DOHH2 (cell line): ENCODE results near the gene BABAM2.

Experiments
- H3F3A ChIP-seq: fragments of 200-600 bp; sonication (generic), shearing (Covaris generic); 2 replicates; pipeline ENCODE4 v1.6.0; 2016; ENCODE audit warnings: antibody characterized with exemption, mild to moderate bottlenecking; ENCODE audit not compliant: control insufficient read depth, insufficient read depth
- H3K27ac ChIP-seq: fragments of 200-600 bp; sonication (generic); 2 replicates; pipeline ENCODE4 v1.5.1; 2014; ENCODE audit warnings: low read depth, mild to moderate bottlenecking, low read length, moderate library complexity
- H3K27me3 ChIP-seq: fragments of 200-600 bp; sonication (generic); 2 replicates; pipeline ENCODE4 v1.6.1; 2014; ENCODE audit warnings: mild to moderate bottlenecking, low read length, mixed read lengths; ENCODE audit not compliant: control insufficient read depth
- H3K36me3 ChIP-seq: fragments of 200-600 bp; sonication (generic); 2 replicates; pipeline ENCODE4 v1.6.1; 2014; ENCODE audit warnings: mild to moderate bottlenecking, low read length, moderate library complexity, mixed read lengths; ENCODE audit not compliant: control insufficient read depth
- H3K4me1 ChIP-seq: fragments of 200-600 bp; sonication (generic); 2 replicates; pipeline ENCODE4 v1.6.1; 2014; ENCODE audit warnings: mild to moderate bottlenecking, low read length, mixed read lengths; ENCODE audit not compliant: control insufficient read depth
- H3K4me2 ChIP-seq: fragments of 200-600 bp; sonication (generic); 2 replicates; pipeline ENCODE4 v1.6.0; 2014; ENCODE audit warnings: mild to moderate bottlenecking, low read length, moderate library complexity
- H3K4me3 ChIP-seq: fragments of 200-600 bp; sonication (generic); 2 replicates; pipeline ENCODE4 v1.5.1; 2014; ENCODE audit warnings: mild to moderate bottlenecking, low read length, mixed read lengths
- H3K79me2 ChIP-seq: fragments of 200-600 bp; sonication (generic); 2 replicates; pipeline ENCODE4 v1.6.1; 2014; ENCODE audit warnings: mild to moderate bottlenecking, low read length, mixed read lengths; ENCODE audit not compliant: control insufficient read depth
- H3K9me2 ChIP-seq: fragments of 200-600 bp; sonication (generic); replicated peaks from 2 replicates; pipeline ENCODE4 v1.6.1; 2014; ENCODE audit warnings: mild to moderate bottlenecking, low read length, mixed read lengths; ENCODE audit not compliant: control insufficient read depth
- H3K9me3 ChIP-seq: fragments of 200-600 bp; sonication (generic); 2 replicates; pipeline ENCODE4 v1.6.1; 2014; ENCODE audit warnings: antibody characterized with exemption, low read length, mixed read lengths; ENCODE audit not compliant: control insufficient read depth, insufficient read depth
- H4K20me1 ChIP-seq: fragments of 200-600 bp; sonication (generic); 2 replicates; pipeline ENCODE4 v1.6.0; 2014; ENCODE audit warnings: low read depth, mild to moderate bottlenecking, antibody characterized with exemption, low read length, moderate library complexity; ENCODE audit not compliant: control insufficient read depth, insufficient read depth
- CTCF ChIP-seq: fragments of 200-600 bp; sonication (generic); IDR thresholded peaks from one replicate; pipeline ENCODE4 v1.5.1; 2014; ENCODE audit warnings: antibody characterized with exemption, mild to moderate bottlenecking, low read depth, low read length; ENCODE audit not compliant: poor library complexity, severe bottlenecking
- EZH2phosphoT487 ChIP-seq: fragments of 200-600 bp; sonication (generic); IDR thresholded peaks from 2 replicates; pipeline ENCODE4 v1.6.1; 2017; ENCODE audit warnings: borderline replicate concordance, mild to moderate bottlenecking, antibody characterized with exemption, low read length, moderate library complexity, mixed read lengths

BABAM2 gene

DNA sequence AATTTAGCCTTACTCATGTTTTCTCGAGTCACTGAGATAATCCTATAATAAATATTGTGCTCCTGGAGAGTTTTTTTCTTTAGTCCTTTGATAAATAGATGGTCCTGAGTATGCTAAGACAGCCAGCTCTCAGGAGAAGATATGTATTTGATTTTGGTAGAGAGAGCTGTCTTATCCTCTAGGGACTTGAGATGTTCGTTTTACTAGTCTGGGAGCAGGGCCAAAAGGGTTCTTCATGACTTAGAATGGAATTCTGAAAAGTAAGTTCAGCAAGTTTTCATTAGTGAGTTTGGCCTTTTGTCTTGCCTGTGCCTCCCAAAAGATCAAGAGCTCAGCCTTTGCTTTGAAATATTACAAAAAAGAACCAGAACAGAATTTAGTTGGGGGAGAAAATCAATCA is 246.7 kb downstream of the BABAM2 start:
- no peaks in the 10 kb centered on the region for H3K36me3 ChIP-seq
- no peaks in the 10 kb centered on the region for H3F3A ChIP-seq
- H3K4me3 ChIP-seq: no peak overlapping the region
- no peaks in the 10 kb centered on the region for H3K27me3 ChIP-seq
- H3K9me2 ChIP-seq: no peaks in the 10 kb centered on the region
- H3K4me2 ChIP-seq: no peak overlapping the region
- H3K79me2 ChIP-seq: no peaks in the 10 kb centered on the region
- H4K20me1 ChIP-seq: no peaks in the 10 kb centered on the region
- TF ChIP-seq EZH2phosphoT487 (no peak), CTCF (no peak)
- H3K9me3 ChIP-seq: no peaks in the 10 kb centered on the region
- H3K27ac ChIP-seq: no peak overlapping the region
- no peaks in the 10 kb centered on the region for H3K4me1 ChIP-seq

GRCh38 chr2:28142386-28142785 is 251.9 kb downstream of the BABAM2 start:
- Histone ChIP-seq H3K9me2 (no peaks in the 10 kb centered on the region), H3K4me3 (no peak overlapping the region), H4K20me1 (no peaks in the 10 kb centered on the region), H3K27ac (no peak overlapping the region), H3K4me1 (no peaks in the 10 kb centered on the region), H3K36me3 (no peaks in the 10 kb centered on the region), H3K79me2 (no peaks in the 10 kb centered on the region), H3K9me3 (no peaks in the 10 kb centered on the region), H3K27me3 (no peaks in the 10 kb centered on the region), H3F3A (no peaks in the 10 kb centered on the region), H3K4me2 (no peak overlapping the region)
- no peak for TF ChIP-seq EZH2phosphoT487
- TF ChIP-seq CTCF: no peak

- no peaks in the 10 kb centered on the region for H3K27me3 ChIP-seq
- no peaks in the 10 kb centered on the region for H3K4me1 ChIP-seq
- H3K4me3 ChIP-seq: no peak overlapping the region
- TF ChIP-seq EZH2phosphoT487: no peak
- H3K27ac ChIP-seq: no peak overlapping the region
- no peaks in the 10 kb centered on the region for H3F3A ChIP-seq
- no peaks in the 10 kb centered on the region for H3K36me3 ChIP-seq
- H3K9me2 ChIP-seq: no peaks in the 10 kb centered on the region
- no peaks in the 10 kb centered on the region for H3K9me3 ChIP-seq
- H3K79me2 ChIP-seq: no peaks in the 10 kb centered on the region
- no peaks in the 10 kb centered on the region for H4K20me1 ChIP-seq
- H3K4me2 ChIP-seq: no peak overlapping the region
Observed at GRCh38 chr2:28148000-28148399, 257.5 kb downstream of the BABAM2 start.

DNA sequence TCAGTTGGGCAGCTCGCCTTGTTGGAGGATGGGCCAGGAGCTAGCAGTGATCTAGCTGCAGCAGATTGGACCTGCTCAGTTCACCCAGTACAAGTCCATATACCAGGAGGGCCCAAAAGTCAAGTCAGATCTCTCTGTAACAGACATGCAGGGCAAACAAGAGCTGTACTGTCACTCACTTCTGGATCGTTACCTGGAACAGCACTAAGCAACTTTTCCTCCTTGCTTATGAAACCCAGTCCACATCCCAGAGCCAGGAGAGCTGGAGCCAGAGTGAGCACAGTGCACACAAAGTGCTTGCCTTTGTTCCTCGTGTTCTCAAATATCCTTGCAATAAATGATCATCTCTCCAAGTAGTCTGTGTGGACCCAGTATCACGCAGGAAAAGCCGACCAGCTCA is 258.0 kb downstream of the BABAM2 start:
- no peaks in the 10 kb centered on the region for H4K20me1 ChIP-seq
- H3K79me2 ChIP-seq: no peaks in the 10 kb centered on the region

More for the DNA sequence above, 258.0 kb downstream of the BABAM2 start:
- Histone ChIP-seq H3K27me3 (no peaks in the 10 kb centered on the region), H3K9me2 (no peaks in the 10 kb centered on the region), H3K36me3 (no peaks in the 10 kb centered on the region), H3K4me1 (no peaks in the 10 kb centered on the region), H3K4me3 (no peak overlapping the region), H3K27ac (no peak overlapping the region), H3K4me2 (no peak overlapping the region), H3F3A (no peaks in the 10 kb centered on the region), H3K9me3 (no peaks in the 10 kb centered on the region)
- no peak for TF ChIP-seq CTCF
- no peak for TF ChIP-seq EZH2phosphoT487
